Fibroblast of the aortic adventitia (primary cell): ENCODE measurements around the gene COPG1. TPM values are rescaled to one million over a fixed set of nuclear protein-coding genes. Genes with fewer than 3 reads are reported as not detected.
A peak's percentile ranks its signal among the peaks of the same experiment; 100 is the strongest.

Experiments used
- DNase-seq: peaks from one replicate; pipeline ENCODE4 v3.0.0-alpha.2; 2010; ENCODE audit warnings: low read depth
- H3K4me3 ChIP-seq: 2 replicates; pipeline ENCODE4 v1.5.1; 2011; ENCODE audit warnings: low read depth, mild to moderate bottlenecking, control low read depth, low read length, moderate library complexity
- CTCF ChIP-seq: IDR thresholded peaks from 2 replicates; pipeline ENCODE4 v1.5.1; 2011; ENCODE audit warnings: mild to moderate bottlenecking, low read length, control low read depth, inconsistent platforms; ENCODE audit not compliant: insufficient read depth
- total RNA-seq: library from RNA; depleted of rRNA; stranded (reverse); fragments of >200 nt; gene quantifications from 2 replicates; pipeline ENCODE4 v1.2.3, GENCODE V29; 2012; ENCODE audit warnings: low replicate concordance

The COPG1 gene
- total RNA-seq, 1 donor = 235 TPM

GRCh38 chr3:129230311-129231019 lies 18.9 kb upstream of the COPG1 start:
- no peak for TF ChIP-seq CTCF
- no peak overlapping the region for H3K4me3 ChIP-seq
- peak; percentile 76 for DNase-seq

GRCh38 chr3:129231331-129232119 lies 17.9 kb upstream of the COPG1 start:
- TF ChIP-seq CTCF = no peak
- DNase-seq = no peak
- H3K4me3 ChIP-seq = no peak overlapping the region

- H3K4me3 ChIP-seq = no peak overlapping the region
- TF ChIP-seq CTCF = no peak
- no peak for DNase-seq
Measured at GRCh38 chr3:129233538-129233937, 15.9 kb upstream of the COPG1 start.

GRCh38 chr3:129234441-129234840 lies 15.0 kb upstream of the COPG1 start:
- TF ChIP-seq CTCF = no peak
- no peak overlapping the region for H3K4me3 ChIP-seq
- no peak for DNase-seq

GRCh38 chr3:129235344-129235917 lies 14.0 kb upstream of the COPG1 start:
- no peak overlapping the region for H3K4me3 ChIP-seq
- DNase-seq = no peak
- TF ChIP-seq CTCF = no peak

GRCh38 chr3:129238945-129239705 lies 10.3 kb upstream of the COPG1 start:
- no peak for TF ChIP-seq CTCF
- DNase-seq = peak; percentile 87
- H3K4me3 ChIP-seq = no peak overlapping the region
